ENCODE measurements around the gene CDX1.

CDX1 gene

DNA sequence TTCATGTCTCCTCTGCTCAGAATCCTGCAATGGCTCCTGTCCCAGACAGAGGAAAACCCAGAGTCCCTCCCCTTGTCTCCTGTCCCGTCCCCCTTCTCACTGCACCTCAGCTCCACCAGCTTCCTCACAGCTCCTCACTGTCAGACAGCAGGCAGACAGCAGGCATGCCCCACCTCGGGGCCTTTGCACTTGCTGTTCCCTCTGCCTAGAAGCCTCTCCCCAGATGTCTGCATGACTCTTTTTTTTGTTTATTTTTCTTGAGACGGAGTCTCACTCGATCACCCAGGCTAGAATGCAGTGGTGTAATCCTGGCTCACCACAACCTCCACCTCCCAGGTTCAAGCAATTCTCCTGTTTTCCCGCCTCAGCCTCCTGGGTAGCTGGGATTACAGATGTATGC is 14.4 kb downstream of the CDX1 start:
- DNase-seq (ENCODE audit: low read depth in 1 of 2, low spot score in 1 of 2) = no peak

DNA sequence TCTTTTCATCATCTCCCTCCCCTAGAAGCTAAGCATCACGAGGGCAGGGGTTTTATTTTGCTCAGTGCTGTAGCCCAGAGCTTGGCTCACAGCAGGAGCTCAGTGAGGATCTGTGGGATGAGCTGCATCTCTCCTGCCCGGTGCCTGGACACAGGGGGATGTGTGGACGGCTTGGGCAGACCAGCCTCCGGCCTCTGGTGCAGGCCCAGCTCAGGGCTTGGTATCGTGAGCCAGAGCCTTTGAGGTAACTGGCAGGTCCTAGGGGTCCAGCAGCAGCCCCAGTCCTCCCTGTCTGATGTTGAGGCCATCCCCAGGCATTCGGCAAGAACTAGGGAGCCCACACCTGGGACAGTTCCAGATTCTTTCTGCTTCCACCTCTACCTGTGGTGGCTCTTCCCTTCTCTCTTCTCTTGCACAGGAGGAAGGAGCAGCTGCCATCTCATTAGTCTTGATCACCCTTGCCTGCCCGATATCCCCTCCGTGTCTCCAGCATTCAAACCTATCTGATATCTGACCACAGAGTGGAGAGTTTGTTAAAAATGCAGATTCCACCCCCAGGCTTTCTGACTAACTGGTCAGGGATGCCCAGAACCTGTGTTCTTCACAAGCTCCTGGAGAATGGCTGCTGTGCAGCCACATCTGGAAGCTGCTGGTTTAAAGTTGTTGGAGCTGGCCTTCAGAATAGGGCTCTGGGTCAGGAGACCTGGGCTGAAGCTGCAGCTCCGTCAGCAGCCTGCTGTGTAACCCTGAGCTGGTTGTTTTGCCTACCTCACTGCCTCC is 15.4 kb downstream of the CDX1 start:
- DNase-seq (ENCODE audit: low read depth in 1 of 2, low spot score in 1 of 2) = no peak

DNA sequence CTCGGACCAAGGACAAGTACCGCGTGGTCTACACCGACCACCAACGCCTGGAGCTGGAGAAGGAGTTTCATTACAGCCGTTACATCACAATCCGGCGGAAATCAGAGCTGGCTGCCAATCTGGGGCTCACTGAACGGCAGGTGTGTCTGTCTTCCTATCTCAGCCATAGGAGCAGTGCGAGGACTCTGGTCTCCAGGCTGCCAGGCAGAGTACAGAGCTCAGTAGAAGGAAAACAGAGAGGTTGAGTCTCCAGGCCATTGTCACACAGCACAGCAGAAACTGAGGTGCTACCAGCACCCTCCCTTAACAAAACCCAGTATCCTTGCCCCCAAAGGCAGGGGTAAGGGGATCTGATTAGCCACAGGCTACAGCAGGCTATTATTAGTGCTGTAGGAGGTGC is 16.2 kb downstream of the CDX1 start:
- no peak for DNase-seq (ENCODE audit: low read depth in 1 of 2, low spot score in 1 of 2)

DNA sequence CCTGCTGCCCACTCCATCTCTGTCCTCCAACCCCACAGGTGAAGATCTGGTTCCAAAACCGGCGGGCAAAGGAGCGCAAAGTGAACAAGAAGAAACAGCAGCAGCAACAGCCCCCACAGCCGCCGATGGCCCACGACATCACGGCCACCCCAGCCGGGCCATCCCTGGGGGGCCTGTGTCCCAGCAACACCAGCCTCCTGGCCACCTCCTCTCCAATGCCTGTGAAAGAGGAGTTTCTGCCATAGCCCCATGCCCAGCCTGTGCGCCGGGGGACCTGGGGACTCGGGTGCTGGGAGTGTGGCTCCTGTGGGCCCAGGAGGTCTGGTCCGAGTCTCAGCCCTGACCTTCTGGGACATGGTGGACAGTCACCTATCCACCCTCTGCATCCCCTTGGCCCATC is 16.9 kb downstream of the CDX1 start:
- no peak for DNase-seq (ENCODE audit: low read depth in 1 of 2, low spot score in 1 of 2)

DNA sequence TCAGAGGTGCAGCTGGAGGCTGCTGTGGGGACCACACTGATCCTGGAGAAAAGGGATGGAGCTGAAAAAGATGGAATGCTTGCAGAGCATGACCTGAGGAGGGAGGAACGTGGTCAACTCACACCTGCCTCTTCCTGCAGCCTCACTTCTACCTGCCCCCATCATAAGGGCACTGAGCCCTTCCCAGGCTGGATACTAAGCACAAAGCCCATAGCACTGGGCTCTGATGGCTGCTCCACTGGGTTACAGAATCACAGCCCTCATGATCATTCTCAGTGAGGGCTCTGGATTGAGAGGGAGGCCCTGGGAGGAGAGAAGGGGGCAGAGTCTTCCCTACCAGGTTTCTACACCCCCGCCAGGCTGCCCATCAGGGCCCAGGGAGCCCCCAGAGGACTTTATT is 17.4 kb downstream of the CDX1 start:
- no peak for DNase-seq (ENCODE audit: low read depth in 1 of 2, low spot score in 1 of 2)

DNA sequence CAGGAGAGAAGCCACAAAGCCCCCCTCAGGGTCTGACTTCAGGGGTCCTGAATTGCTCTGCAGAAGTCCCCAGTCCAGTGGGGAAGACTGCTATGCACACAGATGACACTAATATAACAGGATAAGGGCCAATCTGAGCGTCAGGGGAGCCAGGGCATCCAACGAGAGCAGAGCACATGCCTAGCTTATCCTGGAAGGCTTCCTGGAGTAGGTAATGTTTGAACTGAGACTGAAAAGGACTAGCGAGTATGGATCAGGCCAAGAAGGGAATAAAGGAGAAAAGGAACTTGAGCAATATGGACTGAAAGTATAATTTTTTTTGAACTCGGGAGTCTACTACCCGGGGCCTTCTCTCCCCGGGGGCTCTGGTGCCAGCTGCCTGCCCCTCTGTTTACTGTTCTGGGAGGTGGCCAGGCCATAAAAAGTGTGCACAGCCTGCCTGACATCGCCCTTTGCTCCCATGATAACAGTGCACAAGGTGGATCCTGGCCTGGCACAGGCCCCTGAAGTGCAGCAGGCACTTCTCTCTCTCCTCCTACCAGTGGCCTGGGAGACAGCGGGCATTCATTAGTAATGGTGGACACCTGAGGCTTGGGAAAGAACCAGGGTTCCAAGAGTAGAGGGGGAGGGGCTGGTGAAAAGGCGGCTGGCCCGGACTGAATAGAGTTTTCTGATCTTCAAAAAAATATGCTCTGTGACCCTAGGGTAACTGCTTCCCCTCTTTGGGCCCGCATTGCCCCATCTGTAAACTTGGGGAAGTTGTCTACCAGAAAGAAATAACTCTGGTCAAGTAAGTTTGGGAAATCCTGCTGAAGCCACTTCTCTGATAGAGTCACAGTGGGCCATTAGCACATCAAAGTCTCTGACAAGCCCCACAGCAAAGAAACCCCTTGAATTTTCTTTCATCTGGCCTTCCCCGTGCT is 18.7 kb downstream of the CDX1 start:
- DNase-seq (ENCODE audit: low read depth in 1 of 2, low spot score in 1 of 2) = no peak

DNA sequence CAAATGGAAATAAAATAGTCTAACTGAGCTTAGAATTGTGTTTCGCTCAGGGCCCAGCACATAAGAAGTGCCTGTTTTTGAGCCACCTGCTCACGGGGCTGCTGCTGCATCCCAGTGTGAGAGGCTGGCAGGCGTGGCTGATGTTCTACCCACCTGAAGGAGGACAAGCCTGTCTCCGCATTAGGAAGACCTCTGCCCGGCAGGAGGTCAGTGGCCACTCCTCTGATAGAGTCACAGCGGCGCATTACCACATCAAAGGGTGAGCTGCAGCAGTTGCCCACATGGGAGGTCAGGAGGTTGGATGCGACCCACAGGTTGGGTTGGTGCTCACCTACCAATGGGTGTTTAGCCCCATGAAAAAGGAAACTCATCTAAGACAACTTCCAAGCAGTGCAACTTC is 19.6 kb downstream of the CDX1 start:
- no peak for DNase-seq (ENCODE audit: low read depth in 1 of 2, low spot score in 1 of 2)

DNA sequence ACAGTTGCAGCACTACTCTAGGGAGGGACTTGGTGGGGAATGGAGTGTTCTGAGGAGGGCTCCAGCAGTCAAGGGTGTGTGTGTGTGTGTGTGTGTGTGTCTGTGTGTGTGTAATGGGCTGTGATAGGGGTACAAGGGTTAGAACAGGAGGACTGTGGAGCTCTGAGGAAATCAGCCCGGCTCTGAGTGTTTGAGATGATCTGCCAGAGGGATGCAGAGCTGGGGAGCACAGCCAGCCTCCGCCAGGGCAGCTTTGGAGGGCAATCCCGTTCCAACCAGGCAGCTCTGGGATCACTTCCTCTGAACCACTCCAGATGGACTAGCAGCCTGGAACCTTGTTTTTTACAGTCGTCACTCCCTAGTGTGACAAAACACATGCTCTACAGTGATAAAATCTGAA is 20.3 kb downstream of the CDX1 start:
- DNase-seq (ENCODE audit: low read depth in 1 of 2, low spot score in 1 of 2) = no peak

DNA sequence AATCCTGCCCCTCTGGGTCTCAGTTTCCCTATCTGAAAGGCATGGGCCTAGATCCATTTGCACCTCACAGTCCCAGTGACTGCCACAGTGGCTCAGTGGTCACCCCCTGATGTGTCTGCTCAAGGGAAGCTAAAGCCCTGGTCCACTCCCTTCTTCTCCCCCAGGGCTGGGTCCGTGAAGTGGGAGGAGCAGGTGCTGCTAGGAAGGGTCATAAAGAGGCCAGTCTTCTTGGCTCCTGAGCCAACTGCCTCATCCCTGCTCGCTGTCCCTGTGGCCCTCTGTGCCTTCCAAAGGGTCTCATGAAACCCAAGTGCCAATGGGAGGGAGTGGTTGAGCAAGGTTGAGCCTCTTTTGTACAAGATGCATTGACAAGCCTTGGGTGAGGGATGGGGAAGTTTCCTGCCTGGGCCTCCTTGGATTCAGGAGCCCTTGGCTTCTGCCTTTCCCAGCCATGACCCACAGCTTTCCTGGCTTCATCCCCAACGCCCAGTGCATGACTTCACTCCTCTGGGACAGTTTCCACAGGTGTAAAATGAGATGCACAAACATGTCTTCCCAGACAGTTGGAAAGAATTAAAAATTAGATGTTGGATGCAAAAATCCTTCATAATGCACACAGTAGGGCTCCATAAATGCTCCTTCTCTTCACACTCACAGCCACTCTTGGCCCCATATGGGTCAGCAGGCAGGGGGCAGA is 21.7 kb downstream of the CDX1 start:
- DNase-seq (ENCODE audit: low read depth in 1 of 2, low spot score in 1 of 2) = no peak

DNA sequence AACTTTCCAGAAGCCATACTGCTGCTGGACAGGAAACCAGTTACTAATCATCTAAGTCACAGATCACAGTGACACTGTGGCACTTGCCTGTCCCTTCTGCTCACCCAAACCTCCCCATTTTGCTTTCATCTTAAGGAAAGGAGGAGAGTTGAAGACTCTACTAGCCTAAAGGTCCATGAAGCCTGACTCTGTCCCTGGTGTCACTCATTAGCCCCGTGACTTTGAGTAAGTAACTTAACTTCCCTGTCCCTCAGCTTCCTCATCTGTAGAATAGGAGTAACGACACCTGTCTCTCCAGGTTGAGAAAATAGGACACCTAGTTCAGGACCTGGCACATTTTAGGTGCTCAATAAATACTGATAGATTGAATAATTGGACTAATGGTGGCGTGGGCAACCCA is 22.7 kb downstream of the CDX1 start:
- no peak for DNase-seq (ENCODE audit: low read depth in 1 of 2, low spot score in 1 of 2)

DNA sequence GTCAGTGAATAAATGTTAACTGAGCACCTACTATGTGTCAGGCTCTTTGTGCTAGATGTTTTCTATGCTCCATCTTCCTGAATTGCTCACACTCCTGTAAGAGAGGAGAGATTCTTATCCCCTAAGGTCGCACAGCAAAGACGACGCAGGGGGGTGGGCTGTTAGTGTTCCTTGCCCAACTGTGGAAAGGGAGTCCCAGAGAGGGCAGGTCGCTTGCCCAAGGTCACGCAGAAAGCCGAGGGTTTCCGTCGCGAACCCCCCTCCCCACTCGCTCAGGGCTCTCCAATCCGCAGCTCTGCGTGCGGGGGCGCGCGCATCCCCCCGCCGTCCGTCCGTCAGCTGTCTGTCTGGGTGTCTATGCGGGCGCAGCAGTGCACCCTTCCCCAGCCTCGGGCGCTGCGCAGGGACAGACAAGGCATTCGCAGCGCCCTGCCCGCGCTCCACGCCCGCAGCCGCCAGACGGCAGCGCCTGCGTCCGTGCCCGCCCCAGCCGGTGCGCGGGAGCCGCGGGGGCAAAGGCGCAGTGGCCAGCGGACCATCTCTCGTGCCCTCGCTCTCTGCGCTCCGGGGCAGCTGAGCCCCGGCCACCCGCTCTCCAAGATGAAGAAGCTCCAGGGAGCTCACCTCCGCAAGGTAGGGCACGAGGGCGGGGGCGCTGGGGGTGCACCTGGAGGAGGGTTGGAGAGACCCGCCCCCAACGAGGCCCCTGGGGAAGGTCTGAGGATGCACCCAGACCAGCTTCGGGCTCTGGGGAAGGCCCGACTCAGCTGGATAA is 23.3 kb downstream of the CDX1 start, which contains the start of gene SLC6A7:
Gene SLC6A7, plus strand, starts transcription at position 335 of the 775 bp plus-strand sequence. Its CDS starts 266 bp downstream, at position 601.
- no peak for DNase-seq (ENCODE audit: low read depth in 1 of 2, low spot score in 1 of 2)

DNA sequence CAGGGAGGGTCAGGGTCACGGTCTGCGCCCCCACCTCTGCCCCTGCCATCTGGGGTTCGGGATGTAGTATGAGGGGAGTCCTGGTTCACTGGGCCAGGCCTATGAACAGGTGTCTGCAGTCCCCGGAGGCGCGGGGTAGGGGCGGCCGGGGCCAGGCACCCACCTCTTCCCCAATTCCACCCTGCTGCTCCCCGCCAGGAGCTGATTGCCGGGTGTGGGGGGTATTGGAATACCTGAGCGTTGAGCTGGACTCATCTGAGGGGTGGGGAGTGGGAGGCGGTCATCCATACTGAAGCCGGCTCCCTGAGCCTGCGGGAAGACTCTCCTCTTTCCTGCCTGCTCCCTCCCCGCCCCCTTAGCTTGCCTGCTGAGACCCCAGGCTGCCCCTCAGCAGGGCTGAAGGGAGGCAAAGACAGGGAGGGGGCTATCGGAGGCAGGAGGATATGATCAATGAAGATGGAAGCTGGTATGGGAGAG is 24.0 kb downstream of the CDX1 start:
- DNase-seq (ENCODE audit: low read depth in 1 of 2, low spot score in 1 of 2) = no peak

DNA sequence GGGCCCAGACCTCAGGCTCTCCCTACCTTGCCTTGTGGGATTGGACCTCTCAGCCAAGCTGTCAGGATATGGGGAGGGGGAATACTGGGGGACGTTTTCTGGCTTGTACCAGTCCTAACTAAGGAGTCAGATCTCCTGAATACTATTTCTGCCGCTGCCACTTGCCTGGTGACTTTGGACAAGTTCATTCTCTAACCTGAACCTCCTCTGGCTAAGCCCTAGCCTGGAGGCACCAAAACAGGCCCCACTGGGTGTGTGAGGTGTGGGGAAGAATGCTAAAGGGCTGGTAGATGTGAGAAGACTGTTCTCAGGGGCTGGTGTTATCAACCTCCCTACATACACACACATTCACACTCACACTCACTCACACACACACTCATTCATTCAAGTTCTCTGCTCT is 24.4 kb downstream of the CDX1 start:
- DNase-seq (ENCODE audit: low read depth in 1 of 2, low spot score in 1 of 2) = no peak

DNA sequence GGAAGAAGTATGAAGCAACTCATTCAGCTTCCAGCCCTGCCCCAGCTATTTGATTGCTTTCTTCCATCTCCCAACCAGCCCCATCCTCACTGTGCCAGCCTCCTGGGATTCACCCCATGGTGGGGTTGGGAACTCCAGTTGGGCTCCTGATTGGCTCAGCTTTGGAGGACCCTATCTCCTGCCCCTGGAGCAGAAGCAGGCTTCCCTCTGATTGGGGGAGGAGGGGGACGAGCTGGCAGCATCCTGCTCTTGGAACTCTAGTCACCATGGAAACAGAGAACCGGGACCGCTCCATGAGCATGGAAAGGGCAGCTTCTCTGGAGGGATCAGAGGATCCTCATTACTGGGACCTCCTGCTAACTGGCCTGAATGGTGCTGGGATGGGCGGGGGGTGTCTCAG is 25.9 kb downstream of the CDX1 start:
- no peak for DNase-seq (ENCODE audit: low read depth in 1 of 2, low spot score in 1 of 2)

DNA sequence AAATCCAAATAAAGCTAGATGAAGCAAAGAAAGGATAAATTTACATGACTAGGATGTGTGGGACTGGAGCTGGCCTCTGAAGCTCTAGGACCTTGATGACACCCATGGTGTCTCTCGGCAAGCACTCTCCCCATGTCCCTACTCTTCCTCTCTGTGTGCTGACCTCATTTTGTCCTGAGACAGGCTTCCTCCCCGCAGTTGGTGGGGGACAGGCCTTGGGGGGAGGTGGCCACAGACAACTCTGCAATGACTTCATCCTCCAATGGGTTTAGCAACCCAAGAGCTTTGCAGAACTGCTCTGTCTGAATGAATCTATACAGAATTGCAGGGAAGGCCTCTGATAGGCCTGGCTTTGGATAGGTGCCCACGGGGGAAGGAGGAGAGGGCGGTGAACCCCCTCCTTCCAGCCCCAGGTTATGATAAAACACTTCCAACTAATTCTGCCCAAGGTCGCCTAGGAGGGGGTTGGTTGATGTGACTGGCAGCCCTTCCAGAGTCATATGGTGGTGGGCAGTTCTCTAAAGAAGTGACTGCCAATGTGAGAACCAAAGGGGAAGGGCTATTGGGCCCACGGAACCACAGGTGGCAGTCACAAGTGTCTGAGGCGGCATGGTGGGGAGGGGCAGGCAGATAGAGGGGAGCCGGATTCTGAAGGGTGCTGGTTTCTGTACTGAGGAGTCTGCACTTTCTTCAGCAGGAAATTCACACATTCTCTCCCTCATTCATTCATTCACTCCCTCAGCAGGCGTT is 29.3 kb downstream of the CDX1 start:
- DNase-seq (ENCODE audit: low read depth in 1 of 2, low spot score in 1 of 2) = no peak

DNA sequence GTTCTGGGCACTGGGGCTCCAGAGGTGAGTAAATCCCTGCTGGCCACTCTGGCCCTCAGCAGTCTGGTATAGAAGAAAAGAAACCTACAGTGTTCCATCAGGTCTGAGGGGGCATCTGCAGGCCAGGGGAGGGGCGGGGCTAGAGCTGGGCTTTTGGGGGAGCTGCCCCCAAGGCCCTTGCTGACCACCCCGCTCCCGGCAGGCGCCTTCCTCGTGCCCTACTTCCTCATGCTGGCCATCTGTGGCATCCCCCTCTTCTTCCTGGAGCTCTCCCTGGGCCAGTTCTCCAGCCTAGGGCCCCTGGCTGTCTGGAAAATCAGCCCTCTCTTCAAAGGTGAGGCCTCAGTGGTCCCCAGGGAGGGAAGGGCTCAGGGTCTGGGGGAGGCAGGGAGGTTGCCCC is 29.9 kb downstream of the CDX1 start:
- DNase-seq (ENCODE audit: low read depth in 1 of 2, low spot score in 1 of 2) = no peak

DNA sequence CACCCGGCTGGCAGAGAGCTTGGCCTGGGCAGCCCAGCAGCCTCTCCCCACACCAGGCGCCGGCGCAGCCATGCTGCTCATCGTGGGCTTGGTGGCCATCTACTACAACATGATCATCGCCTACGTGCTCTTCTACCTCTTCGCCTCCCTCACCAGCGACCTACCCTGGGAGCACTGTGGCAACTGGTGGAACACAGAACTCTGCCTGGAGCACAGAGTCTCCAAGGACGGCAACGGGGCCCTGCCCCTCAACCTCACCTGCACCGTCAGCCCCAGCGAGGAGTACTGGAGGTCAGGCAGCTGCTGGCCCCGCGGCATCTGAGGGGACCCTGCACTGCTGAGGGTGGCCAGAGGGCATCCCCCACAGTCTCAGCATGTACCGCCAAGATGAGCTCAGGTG is 30.4 kb downstream of the CDX1 start:
- DNase-seq (ENCODE audit: low read depth in 1 of 2, low spot score in 1 of 2) = no peak

DNA sequence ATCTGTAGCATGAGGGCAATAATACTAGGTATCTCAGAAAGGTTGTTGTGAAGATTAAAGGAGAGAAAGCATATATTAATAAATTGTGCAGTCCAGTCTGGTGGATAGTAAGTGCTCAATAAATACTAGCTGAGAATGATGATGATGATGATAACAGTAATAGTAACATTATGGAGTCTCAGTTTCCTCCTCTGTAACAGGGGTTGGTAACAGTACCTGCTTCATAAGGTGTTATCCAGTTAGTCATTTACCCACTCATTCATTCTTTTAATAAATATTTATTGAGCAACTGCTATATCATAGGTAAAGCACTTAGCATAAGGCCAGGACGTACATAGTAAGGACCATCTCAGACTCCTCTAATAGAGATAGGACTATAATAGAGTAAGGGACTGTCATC is 30.9 kb downstream of the CDX1 start:
- no peak for DNase-seq (ENCODE audit: low read depth in 1 of 2, low spot score in 1 of 2)

DNA sequence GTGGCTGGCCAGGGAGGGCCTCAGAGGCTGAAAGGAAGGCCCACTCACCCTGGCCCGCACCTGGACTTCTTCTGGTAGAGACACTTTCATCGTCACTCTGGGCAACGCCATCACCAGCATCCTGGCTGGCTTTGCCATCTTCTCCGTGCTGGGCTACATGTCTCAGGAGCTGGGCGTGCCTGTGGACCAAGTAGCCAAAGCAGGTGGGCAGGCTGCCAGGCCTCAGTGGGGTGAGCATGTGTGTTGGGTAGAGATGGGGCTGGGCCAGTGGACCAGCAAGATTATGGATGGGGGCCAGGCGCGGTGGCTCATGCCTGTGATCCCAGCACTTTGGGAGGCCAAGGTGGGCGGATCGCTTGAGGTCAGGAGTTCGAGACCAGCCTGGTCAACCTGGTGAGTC is 35.9 kb downstream of the CDX1 start:
- DNase-seq (ENCODE audit: low read depth in 1 of 2, low spot score in 1 of 2) = no peak
